Activated CD8-positive, alpha-beta T cell treated with anti-CD3 and anti-CD28 coated beads for 36 hours (primary cell): ENCODE data around the gene PRPF40B. TPM values are rescaled to one million over a fixed set of nuclear protein-coding genes. Genes with fewer than 3 reads are reported as not detected.
"Not testable (repeated sequence)": the region's sequence is repeated elsewhere in the genome, so short reads cannot be mapped to it uniquely, and the experiment has no call there.

Source experiments
- ATAC-seq: fragments of 200-7000 bp; cut with Tn5 transposase; one replicate; pipeline ENCODE4 v1.10.0; 2021; ENCODE audit warnings: mild to moderate bottlenecking, moderate library complexity
- CTCF ChIA-PET: fragments of 350-600 bp; sonication (Branson Sonifier 250); formaldehyde crosslinking; loops from one replicate; lab custom pipeline; 2021; ENCODE audit warnings: antibody characterized with exemption; lab: Charles Lee
- POLR2A ChIA-PET: fragments of 350-600 bp; sonication (Branson Sonifier 250); formaldehyde crosslinking; loops from one replicate; lab custom pipeline; 2021; ENCODE audit warnings: antibody characterized with exemption; lab: Charles Lee
- DNase-seq: peaks from one replicate; pipeline ENCODE4 v3.0.0-alpha.2; 2020
- H3K27ac Mint-ChIP-seq: one replicate; pipeline ENCODE4 v1.8.0; 2021; ENCODE audit warnings: mild to moderate bottlenecking, mixed read lengths
- H3K27me3 Mint-ChIP-seq: one replicate; pipeline ENCODE4 v1.8.0; 2021; ENCODE audit warnings: mixed read lengths
- H3K36me3 Mint-ChIP-seq: one replicate; pipeline ENCODE4 v1.8.0; 2021; ENCODE audit warnings: low read depth, mixed read lengths
- H3K4me1 Mint-ChIP-seq: one replicate; pipeline ENCODE4 v1.8.0; 2021; ENCODE audit warnings: low read depth, mixed read lengths
- H3K4me3 Mint-ChIP-seq: one replicate; pipeline ENCODE4 v1.8.0; 2021; ENCODE audit warnings: mild to moderate bottlenecking, moderate library complexity, mixed read lengths
- H3K9me3 Mint-ChIP-seq: one replicate; pipeline ENCODE4 v1.8.0; 2021; ENCODE audit warnings: mixed read lengths
- CTCF ChIP-seq: fragments of 200-600 bp; IDR thresholded peaks from one replicate; pipeline ENCODE4 v1.8.0; 2022; ENCODE audit warnings: antibody characterized with exemption, mild to moderate bottlenecking
- intact Hi-C: fragments of 100-400 bp; cut with micrococcal nuclease; formaldehyde crosslinking; loops from one replicate; pipeline ENCODE4 v1.10.0; 2022
- total RNA-seq, 2 experiments: library from RNA; stranded (reverse); gene quantifications; one replicate each; pipeline ENCODE4 v1.2.3, GENCODE V29; 2021

Gene PRPF40B
- total RNA-seq, 2 experiments from 2014 or later: 4.9 to 5.6 TPM

DNA sequence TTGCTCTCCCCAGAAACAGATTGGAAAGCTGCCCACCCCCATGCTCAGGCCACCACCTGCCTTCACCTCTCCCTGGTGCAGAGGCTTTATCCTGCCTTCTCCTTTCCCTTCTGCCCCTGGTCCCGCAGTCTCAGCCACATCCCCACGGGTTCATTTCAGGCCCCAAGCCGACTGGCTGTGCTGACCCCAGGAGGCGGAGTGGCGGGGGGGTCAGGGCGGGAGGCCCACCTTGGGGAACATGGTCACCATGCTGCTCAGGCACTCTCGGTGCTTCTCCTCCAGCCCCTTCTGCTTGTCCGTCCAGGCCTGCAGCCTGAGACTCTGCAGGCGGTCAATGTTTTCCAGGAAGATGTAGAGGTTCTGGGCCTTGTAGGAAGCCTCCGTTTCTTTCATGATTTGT, 24.8 kb upstream of the PRPF40B start:
- intact Hi-C loops: no loop called here
- CTCF ChIA-PET: no interaction called here
- DNase-seq (no peak), ATAC-seq (no peak)
- Mint-ChIP-seq H3K36me3 (no peaks in the 10 kb centered on the region), H3K4me3 (no peak overlapping the region), H3K27ac (no peak overlapping the region), H3K27me3 (no peaks in the 10 kb centered on the region), H3K9me3 (no peaks in the 10 kb centered on the region), H3K4me1 (no peaks in the 10 kb centered on the region)
- no peak for TF ChIP-seq CTCF
- POLR2A ChIA-PET: no interaction called here

DNA sequence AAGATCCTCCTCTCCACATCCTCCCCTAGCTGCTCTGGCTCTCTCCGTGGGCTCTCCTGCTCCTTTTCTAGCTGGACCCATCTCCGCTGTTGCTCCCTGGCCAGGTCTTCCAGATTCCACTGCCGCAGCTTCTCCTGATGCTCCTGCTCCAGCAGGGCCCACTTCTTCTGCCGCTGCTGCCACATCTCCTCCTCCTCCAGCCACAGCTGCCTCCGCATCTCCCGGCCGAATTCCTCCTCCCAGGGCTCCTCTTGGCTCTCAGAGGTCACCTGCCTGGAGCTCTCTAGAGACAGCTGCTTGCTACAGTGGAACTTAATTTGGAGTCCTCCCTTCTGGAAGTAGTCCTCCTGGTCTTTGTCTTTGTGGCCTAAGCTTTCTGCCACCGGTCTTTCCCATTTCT, 23.4 kb upstream of the PRPF40B start:
- intact Hi-C loops: no loop called here
- peaks cover 2% of the 10 kb centered on the region for H3K4me1 Mint-ChIP-seq
- ChIA-PET POLR2A (no interaction called here), CTCF (interaction anchor here (1.1 to 1.3 kb wide), 2 partner anchors 22 to 47 kb away, joined by 3 read pairs; no protein-coding TSS in a partner anchor)
- H3K27ac Mint-ChIP-seq: no peak overlapping the region
- no peak for TF ChIP-seq CTCF
- ATAC-seq (no peak), DNase-seq (no peak)
- no peaks in the 10 kb centered on the region for H3K27me3 Mint-ChIP-seq
- H3K9me3 Mint-ChIP-seq: no peaks in the 10 kb centered on the region
- no peaks in the 10 kb centered on the region for H3K36me3 Mint-ChIP-seq
- H3K4me3 Mint-ChIP-seq: no peak overlapping the region

DNA sequence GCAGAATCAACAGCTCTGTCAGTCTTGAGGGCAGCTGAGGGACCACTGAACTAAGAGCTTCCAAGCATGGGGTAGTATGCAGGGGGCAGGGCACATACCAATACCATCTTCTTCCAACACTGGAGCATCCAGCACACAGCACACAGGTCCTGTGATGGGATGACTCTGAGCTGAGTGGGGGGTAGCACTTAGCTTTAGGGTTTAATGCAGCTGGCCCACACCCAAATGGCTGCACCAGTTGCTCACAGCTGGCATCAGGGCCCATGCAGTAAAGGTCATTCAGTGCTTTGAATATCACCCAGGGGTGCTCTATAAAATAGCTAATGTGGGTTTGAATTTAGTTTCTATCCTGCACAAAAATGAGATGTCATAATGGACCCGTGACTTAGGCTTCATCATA, 19.6 kb upstream of the PRPF40B start:
- ChIA-PET CTCF (interaction anchor here (1.3 to 2.8 kb wide), 4 partner anchors 10 to 50 kb away, joined by 3 to 16 read pairs (median 4); no protein-coding TSS in a partner anchor), POLR2A (no interaction called here)
- TF ChIP-seq CTCF: no peak
- H3K27me3 Mint-ChIP-seq: peaks cover 1% of the 10 kb centered on the region
- intact Hi-C loops: no loop called here
- no peak overlapping the region for H3K4me3 Mint-ChIP-seq
- DNase-seq: no peak
- no peak overlapping the region for H3K27ac Mint-ChIP-seq
- peaks cover 2% of the 10 kb centered on the region for H3K4me1 Mint-ChIP-seq
- H3K36me3 Mint-ChIP-seq: no peaks in the 10 kb centered on the region
- no peak for ATAC-seq
- no peaks in the 10 kb centered on the region for H3K9me3 Mint-ChIP-seq

DNA sequence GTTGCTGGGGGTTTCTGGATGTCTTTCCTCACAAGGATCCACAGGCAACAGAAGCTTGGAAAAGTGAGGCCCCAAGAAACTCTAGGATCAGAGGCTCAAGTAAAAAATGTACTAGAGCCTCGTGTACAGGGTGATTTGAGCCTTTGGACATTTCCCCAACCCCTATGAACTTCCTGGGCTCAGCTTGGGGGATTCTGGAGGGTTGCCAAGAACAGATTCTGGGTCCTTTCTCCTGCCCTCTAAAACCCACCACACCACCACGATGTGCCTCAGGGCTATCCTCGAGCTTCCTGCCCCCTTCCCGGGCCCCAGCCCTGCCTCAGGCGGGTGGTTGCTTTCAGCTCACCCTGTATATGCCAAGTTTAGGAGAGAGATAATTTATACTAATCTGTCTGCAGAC, 18.5 kb upstream of the PRPF40B start:
- ChIA-PET CTCF (interaction anchor here (1.3 to 2.8 kb wide), 3 partner anchors 19 to 51 kb away, joined by 3 to 16 read pairs (median 3); no protein-coding TSS in a partner anchor), POLR2A (interaction anchor here (1.0 to 1.4 kb wide), 2 partner anchors 18 to 34 kb away, joined by 3 to 4 read pairs; no protein-coding TSS in a partner anchor)
- peaks cover 4% of the 10 kb centered on the region for H3K27me3 Mint-ChIP-seq

GRCh38 chr12:49605539-49605938, 17.8 kb upstream of the PRPF40B start, which contains the start of gene FAM186B:
Gene FAM186B (minus strand): TSS chr12:49605639. CDS start chr12:49605477, 162 bp downstream.
- ChIA-PET POLR2A (interaction anchor here (1.0 to 1.4 kb wide), 2 partner anchors 17 to 33 kb away, joined by 3 to 4 read pairs; no protein-coding TSS in a partner anchor), CTCF (interaction anchor here (2.8 kb wide), 1 partner anchor 25 kb away, joined by 16 read pairs; no protein-coding TSS in a partner anchor)
- intact Hi-C loops, H3K4me1 Mint-ChIP-seq, ATAC-seq, H3K4me3 Mint-ChIP-seq, DNase-seq, H3K9me3 Mint-ChIP-seq, H3K27ac Mint-ChIP-seq, H3K36me3 Mint-ChIP-seq, H3K27me3 Mint-ChIP-seq: not testable (repeated sequence)

More for the DNA sequence above, 18.5 kb upstream of the PRPF40B start:
- peaks cover 2% of the 10 kb centered on the region for H3K4me1 Mint-ChIP-seq
- H3K36me3 Mint-ChIP-seq: no peaks in the 10 kb centered on the region
- ATAC-seq (no peak), DNase-seq (no peak)
- TF ChIP-seq CTCF: no peak
- no peak overlapping the region for H3K27ac Mint-ChIP-seq
- intact Hi-C loops: no loop called here
- no peak overlapping the region for H3K4me3 Mint-ChIP-seq
- H3K9me3 Mint-ChIP-seq: no peaks in the 10 kb centered on the region
